Measurements from ENCODE around the gene C16orf78.

Gene C16orf78

DNA sequence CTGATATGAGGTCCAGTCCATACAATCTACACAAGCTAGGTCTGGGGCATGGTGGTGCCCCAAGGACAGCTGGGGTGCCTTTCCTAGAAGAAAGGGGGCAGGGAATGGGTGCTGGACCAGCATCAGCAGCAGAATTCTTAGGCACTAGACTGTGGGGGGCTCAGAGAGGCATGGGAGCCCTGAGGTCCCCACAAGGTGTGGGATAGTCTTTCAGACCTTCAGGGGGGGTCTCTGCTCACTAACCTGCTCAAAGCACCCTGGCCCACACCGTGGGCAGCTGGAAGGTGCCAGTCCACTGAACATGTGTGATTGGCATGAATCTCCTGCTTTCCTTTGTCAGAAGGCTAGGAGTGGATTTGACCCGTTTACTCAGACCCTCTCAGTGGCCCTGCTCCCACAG lies 26.1 kb upstream of the C16orf78 start:
- no peak overlapping the region for H3K27ac ChIP-seq (ENCODE audit: low read depth, low read length, poor library complexity, severe bottlenecking)
- H2AFZ ChIP-seq (ENCODE audit: low read length): no peak overlapping the region
- H3K4me1 ChIP-seq (ENCODE audit: insufficient read depth, low read length, severe bottlenecking): no peaks in the 10 kb centered on the region
- TF ChIP-seq, protein P1, sequence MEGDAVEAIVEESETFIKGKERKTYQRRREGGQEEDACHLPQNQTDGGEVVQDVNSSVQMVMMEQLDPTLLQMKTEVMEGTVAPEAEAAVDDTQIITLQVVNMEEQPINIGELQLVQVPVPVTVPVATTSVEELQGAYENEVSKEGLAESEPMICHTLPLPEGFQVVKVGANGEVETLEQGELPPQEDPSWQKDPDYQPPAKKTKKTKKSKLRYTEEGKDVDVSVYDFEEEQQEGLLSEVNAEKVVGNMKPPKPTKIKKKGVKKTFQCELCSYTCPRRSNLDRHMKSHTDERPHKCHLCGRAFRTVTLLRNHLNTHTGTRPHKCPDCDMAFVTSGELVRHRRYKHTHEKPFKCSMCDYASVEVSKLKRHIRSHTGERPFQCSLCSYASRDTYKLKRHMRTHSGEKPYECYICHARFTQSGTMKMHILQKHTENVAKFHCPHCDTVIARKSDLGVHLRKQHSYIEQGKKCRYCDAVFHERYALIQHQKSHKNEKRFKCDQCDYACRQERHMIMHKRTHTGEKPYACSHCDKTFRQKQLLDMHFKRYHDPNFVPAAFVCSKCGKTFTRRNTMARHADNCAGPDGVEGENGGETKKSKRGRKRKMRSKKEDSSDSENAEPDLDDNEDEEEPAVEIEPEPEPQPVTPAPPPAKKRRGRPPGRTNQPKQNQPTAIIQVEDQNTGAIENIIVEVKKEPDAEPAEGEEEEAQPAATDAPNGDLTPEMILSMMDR (IDR thresholded peaks at IDR 0.05; ENCODE audit: low read length): no peak
- TF ChIP-seq EZH2 (IDR thresholded peaks at IDR 0.05; ENCODE audit: borderline replicate concordance, low read length): no peak
- H3K4me3 ChIP-seq (ENCODE audit: low read depth, low read length, poor library complexity, severe bottlenecking): no peak overlapping the region
- no peaks in the 10 kb centered on the region for H3K79me2 ChIP-seq (ENCODE audit: insufficient read depth, low read length)
- no peak overlapping the region for H3K9ac ChIP-seq (ENCODE audit: low read length)
- H3K27me3 ChIP-seq (ENCODE audit: insufficient read depth, low read length): no peaks in the 10 kb centered on the region
- H4K20me1 ChIP-seq (ENCODE audit: insufficient read depth, low read length): no peaks in the 10 kb centered on the region
- H3F3A ChIP-seq (ENCODE audit: insufficient read depth, low read length): no peaks in the 10 kb centered on the region
- H3K9me3 ChIP-seq (ENCODE audit: low read length): no peaks in the 10 kb centered on the region
- no peaks in the 10 kb centered on the region for H3K9me2 ChIP-seq (ENCODE audit: low read depth, low read length)
- no peaks in the 10 kb centered on the region for H3K36me3 ChIP-seq (ENCODE audit: insufficient read depth, low read length)
- no peak overlapping the region for H3K4me2 ChIP-seq (ENCODE audit: low read length)

GRCh38 chr16:49348408-49349176 lies 25.0 kb upstream of the C16orf78 start:
- Histone ChIP-seq H3K9me3 (ENCODE audit: low read length) (no peaks in the 10 kb centered on the region), H3K9ac (ENCODE audit: low read length) (no peak overlapping the region), H3K36me3 (ENCODE audit: insufficient read depth, low read length) (no peaks in the 10 kb centered on the region), H3K9me2 (ENCODE audit: low read depth, low read length) (no peaks in the 10 kb centered on the region), H3K4me2 (ENCODE audit: low read length) (no peak overlapping the region), H3K27ac (ENCODE audit: low read depth, low read length, poor library complexity, severe bottlenecking) (no peak overlapping the region), H3K79me2 (ENCODE audit: insufficient read depth, low read length) (no peaks in the 10 kb centered on the region), H3F3A (ENCODE audit: insufficient read depth, low read length) (no peaks in the 10 kb centered on the region), H3K27me3 (ENCODE audit: insufficient read depth, low read length) (no peaks in the 10 kb centered on the region), H4K20me1 (ENCODE audit: insufficient read depth, low read length) (no peaks in the 10 kb centered on the region), H2AFZ (ENCODE audit: low read length) (no peak overlapping the region), H3K4me3 (ENCODE audit: low read depth, low read length, poor library complexity, severe bottlenecking) (no peak overlapping the region), H3K4me1 (ENCODE audit: insufficient read depth, low read length, severe bottlenecking) (no peaks in the 10 kb centered on the region)
- TF ChIP-seq, protein P1 (IDR thresholded peaks at IDR 0.05; ENCODE audit: low read length): peak; percentile 33; the same call in 1 of the 2 replicates
- no peak for TF ChIP-seq EZH2 (IDR thresholded peaks at IDR 0.05; ENCODE audit: borderline replicate concordance, low read length)

- Histone ChIP-seq H3K4me3 (ENCODE audit: low read depth, low read length, poor library complexity, severe bottlenecking) (no peak overlapping the region), H3K4me2 (ENCODE audit: low read length) (no peak overlapping the region), H3K27me3 (ENCODE audit: insufficient read depth, low read length) (no peaks in the 10 kb centered on the region), H3K36me3 (ENCODE audit: insufficient read depth, low read length) (no peaks in the 10 kb centered on the region), H3K79me2 (ENCODE audit: insufficient read depth, low read length) (no peaks in the 10 kb centered on the region), H3K9me3 (ENCODE audit: low read length) (no peaks in the 10 kb centered on the region), H3K4me1 (ENCODE audit: insufficient read depth, low read length, severe bottlenecking) (no peaks in the 10 kb centered on the region), H3K27ac (ENCODE audit: low read depth, low read length, poor library complexity, severe bottlenecking) (no peak overlapping the region), H4K20me1 (ENCODE audit: insufficient read depth, low read length) (no peaks in the 10 kb centered on the region), H3F3A (ENCODE audit: insufficient read depth, low read length) (no peaks in the 10 kb centered on the region), H2AFZ (ENCODE audit: low read length) (no peak overlapping the region), H3K9me2 (ENCODE audit: low read depth, low read length) (no peaks in the 10 kb centered on the region), H3K9ac (ENCODE audit: low read length) (no peak overlapping the region)
- TF ChIP-seq, protein P1 (IDR thresholded peaks at IDR 0.05; ENCODE audit: low read length): no peak
- no peak for TF ChIP-seq EZH2 (IDR thresholded peaks at IDR 0.05; ENCODE audit: borderline replicate concordance, low read length)
Measured at GRCh38 chr16:49349446-49350168, 24.0 kb upstream of the C16orf78 start.
